ENCODE measurements around the gene SNRPA. TPM values are rescaled to one million over a fixed set of nuclear protein-coding genes. Genes with fewer than 3 reads are reported as not detected.

Gene SNRPA
- total and polyA plus RNA-seq, 2 of the 13 experiments (the other 11 are each of a cell fraction or from before 2014, with no cell fraction given): 59.6 to 162 TPM

DNA sequence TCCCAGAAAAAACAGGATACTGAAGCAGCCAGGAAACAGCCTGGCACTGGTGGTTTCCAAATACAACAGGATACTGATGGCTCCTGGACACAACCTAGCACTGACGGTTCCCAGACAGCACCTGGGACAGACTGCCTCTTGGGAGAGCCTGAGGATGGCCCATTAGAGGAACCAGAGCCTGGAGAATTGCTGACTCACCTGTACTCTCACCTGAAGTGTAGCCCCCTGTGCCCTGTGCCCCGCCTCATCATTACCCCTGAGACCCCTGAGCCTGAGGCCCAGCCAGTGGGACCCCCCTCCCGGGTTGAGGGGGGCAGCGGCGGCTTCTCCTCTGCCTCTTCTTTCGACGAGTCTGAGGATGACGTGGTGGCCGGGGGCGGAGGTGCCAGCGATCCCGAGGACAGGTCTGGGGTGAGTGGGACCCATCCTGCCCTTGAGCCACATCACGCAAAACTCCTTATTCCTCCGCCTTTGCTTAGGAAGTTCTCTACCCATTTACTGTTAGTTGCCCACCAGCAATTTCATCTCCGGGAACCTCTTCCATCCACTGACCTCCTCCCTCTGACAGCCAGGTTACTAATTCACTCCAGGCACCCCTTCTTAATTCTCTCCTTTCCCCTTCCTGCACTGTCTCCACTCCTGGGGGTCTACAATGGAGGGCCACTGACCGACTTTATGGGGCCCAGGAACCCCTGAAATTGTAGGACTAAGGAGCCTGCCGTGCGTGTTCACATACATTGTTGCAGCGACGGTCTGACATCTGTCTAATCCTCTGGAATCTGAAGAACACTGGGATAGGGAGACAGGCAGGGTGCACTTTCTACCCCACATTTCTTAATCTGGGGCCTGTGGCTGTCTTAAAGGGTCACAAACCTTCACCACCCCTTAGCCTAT, 32.9 kb upstream of the SNRPA start (continued):
- TF ChIP-seq, protein P1, sequence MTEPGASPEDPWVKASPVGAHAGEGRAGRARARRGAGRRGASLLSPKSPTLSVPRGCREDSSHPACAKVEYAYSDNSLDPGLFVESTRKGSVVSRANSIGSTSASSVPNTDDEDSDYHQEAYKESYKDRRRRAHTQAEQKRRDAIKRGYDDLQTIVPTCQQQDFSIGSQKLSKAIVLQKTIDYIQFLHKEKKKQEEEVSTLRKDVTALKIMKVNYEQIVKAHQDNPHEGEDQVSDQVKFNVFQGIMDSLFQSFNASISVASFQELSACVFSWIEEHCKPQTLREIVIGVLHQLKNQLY (CRISPR knock-in tag; IDR thresholded peaks at IDR 0.05): no peak
- TF ChIP-seq ZNF256 (CRISPR knock-in tag; conservative IDR thresholded peaks at IDR 0.05) (no peak), SNRNP70 (IDR thresholded peaks at IDR 0.05; ENCODE audit: low read depth, low read length) (no peak), FOXK2 (IDR thresholded peaks at IDR 0.05) (no peak), ZNF788 (CRISPR knock-in tag; IDR thresholded peaks at IDR 0.05; ENCODE audit: borderline replicate concordance) (no peak), REL (CRISPR knock-in tag; conservative IDR thresholded peaks at IDR 0.05) (no peak), ZNF12 (CRISPR knock-in tag; IDR thresholded peaks at IDR 0.05) (no peak), ZNF431 (CRISPR knock-in tag; IDR thresholded peaks at IDR 0.05; ENCODE audit: borderline replicate concordance, low read depth) (no peak), ATAD3A (CRISPR knock-in tag; IDR thresholded peaks at IDR 0.05) (no peak), ZFY (CRISPR knock-in tag; IDR thresholded peaks at IDR 0.05) (no peak; the same call in 1 of the 2 replicates), ZNF205 (CRISPR knock-in tag; IDR thresholded peaks at IDR 0.05) (no peak), MAZ (IDR thresholded peaks at IDR 0.05; ENCODE audit: borderline replicate concordance, low read depth, low read length) (no peak), MAZ (CRISPR knock-in tag; IDR thresholded peaks at IDR 0.05; ENCODE audit: low read depth) (no peak)
- TF ChIP-seq, protein P2, sequence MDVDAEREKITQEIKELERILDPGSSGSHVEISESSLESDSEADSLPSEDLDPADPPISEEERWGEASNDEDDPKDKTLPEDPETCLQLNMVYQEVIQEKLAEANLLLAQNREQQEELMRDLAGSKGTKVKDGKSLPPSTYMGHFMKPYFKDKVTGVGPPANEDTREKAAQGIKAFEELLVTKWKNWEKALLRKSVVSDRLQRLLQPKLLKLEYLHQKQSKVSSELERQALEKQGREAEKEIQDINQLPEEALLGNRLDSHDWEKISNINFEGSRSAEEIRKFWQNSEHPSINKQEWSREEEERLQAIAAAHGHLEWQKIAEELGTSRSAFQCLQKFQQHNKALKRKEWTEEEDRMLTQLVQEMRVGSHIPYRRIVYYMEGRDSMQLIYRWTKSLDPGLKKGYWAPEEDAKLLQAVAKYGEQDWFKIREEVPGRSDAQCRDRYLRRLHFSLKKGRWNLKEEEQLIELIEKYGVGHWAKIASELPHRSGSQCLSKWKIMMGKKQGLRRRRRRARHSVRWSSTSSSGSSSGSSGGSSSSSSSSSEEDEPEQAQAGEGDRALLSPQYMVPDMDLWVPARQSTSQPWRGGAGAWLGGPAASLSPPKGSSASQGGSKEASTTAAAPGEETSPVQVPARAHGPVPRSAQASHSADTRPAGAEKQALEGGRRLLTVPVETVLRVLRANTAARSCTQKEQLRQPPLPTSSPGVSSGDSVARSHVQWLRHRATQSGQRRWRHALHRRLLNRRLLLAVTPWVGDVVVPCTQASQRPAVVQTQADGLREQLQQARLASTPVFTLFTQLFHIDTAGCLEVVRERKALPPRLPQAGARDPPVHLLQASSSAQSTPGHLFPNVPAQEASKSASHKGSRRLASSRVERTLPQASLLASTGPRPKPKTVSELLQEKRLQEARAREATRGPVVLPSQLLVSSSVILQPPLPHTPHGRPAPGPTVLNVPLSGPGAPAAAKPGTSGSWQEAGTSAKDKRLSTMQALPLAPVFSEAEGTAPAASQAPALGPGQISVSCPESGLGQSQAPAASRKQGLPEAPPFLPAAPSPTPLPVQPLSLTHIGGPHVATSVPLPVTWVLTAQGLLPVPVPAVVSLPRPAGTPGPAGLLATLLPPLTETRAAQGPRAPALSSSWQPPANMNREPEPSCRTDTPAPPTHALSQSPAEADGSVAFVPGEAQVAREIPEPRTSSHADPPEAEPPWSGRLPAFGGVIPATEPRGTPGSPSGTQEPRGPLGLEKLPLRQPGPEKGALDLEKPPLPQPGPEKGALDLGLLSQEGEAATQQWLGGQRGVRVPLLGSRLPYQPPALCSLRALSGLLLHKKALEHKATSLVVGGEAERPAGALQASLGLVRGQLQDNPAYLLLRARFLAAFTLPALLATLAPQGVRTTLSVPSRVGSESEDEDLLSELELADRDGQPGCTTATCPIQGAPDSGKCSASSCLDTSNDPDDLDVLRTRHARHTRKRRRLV (CRISPR knock-in tag; IDR thresholded peaks at IDR 0.05): no peak
- TF ChIP-seq, protein P3, sequence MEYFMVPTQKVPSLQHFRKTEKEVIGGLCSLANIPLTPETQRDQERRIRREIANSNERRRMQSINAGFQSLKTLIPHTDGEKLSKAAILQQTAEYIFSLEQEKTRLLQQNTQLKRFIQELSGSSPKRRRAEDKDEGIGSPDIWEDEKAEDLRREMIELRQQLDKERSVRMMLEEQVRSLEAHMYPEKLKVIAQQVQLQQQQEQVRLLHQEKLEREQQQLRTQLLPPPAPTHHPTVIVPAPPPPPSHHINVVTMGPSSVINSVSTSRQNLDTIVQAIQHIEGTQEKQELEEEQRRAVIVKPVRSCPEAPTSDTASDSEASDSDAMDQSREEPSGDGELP (IDR thresholded peaks at IDR 0.05; ENCODE audit: borderline replicate concordance, low read depth): no peak
- TF ChIP-seq, protein P4, sequence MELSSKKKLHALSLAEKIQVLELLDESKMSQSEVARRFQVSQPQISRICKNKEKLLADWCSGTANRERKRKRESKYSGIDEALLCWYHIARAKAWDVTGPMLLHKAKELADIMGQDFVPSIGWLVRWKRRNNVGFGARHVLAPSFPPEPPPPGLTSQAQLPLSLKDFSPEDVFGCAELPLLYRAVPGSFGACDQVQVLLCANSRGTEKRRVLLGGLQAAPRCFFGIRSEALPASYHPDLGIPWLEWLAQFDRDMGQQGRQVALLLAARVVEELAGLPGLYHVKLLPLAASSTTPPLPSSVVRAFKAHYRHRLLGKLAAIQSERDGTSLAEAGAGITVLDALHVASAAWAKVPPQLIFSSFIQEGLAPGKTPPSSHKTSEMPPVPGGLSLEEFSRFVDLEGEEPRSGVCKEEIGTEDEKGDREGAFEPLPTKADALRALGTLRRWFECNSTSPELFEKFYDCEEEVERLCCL (CRISPR knock-in tag; IDR thresholded peaks at IDR 0.05; ENCODE audit: borderline replicate concordance): no peak
- TF ChIP-seq, protein P5, sequence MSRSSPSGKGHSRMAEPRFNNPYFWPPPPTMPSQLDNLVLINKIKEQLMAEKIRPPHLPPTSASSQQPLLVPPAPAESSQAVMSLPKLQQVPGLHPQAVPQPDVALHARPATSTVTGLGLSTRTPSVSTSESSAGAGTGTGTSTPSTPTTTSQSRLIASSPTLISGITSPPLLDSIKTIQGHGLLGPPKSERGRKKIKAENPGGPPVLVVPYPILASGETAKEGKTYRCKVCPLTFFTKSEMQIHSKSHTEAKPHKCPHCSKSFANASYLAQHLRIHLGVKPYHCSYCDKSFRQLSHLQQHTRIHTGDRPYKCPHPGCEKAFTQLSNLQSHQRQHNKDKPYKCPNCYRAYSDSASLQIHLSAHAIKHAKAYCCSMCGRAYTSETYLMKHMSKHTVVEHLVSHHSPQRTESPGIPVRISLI (CRISPR knock-in tag; IDR thresholded peaks at IDR 0.05; ENCODE audit: borderline replicate concordance): no peak
- TF ChIP-seq, protein P6, sequence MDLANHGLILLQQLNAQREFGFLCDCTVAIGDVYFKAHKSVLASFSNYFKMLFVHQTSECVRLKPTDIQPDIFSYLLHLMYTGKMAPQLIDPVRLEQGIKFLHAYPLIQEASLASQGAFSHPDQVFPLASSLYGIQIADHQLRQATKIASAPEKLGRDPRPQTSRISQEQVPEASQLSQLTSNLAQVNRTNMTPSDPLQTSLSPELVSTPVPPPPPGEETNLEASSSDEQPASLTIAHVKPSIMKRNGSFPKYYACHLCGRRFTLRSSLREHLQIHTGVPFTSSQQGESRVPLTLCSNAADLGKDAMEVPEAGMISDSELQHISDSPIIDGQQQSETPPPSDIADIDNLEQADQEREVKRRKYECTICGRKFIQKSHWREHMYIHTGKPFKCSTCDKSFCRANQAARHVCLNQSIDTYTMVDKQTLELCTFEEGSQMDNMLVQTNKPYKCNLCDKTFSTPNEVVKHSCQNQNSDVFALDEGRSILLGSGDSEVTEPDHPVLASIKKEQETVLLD (CRISPR knock-in tag; IDR thresholded peaks at IDR 0.05; ENCODE audit: low read depth): no peak

Measured in HepG2 (cell line).